ENCODE measurements around the gene TVP23A.
"Not testable (repeated sequence)": the region's sequence is repeated elsewhere in the genome, so short reads cannot be mapped to it uniquely, and the experiment has no call there.

Gene TVP23A

GRCh38 chr16:10791048-10791447 lies 27.5 kb downstream of the TVP23A start:
- DNase-seq = no peak

GRCh38 chr16:10788630-10789029 lies 30.0 kb downstream of the TVP23A start:
- DNase-seq = not testable (repeated sequence)

- no peak for DNase-seq
Observed at GRCh38 chr16:10787304-10787703, 31.3 kb downstream of the TVP23A start.

- no peak for DNase-seq
Observed at GRCh38 chr16:10782628-10783027, 36.0 kb downstream of the TVP23A start.

- DNase-seq = no peak
Observed at GRCh38 chr16:10780628-10781027, 38.0 kb downstream of the TVP23A start.

- DNase-seq = not testable (repeated sequence)
Observed at GRCh38 chr16:10779908-10780307, 38.7 kb downstream of the TVP23A start.

- DNase-seq = no peak
Observed at GRCh38 chr16:10777356-10777755, 41.2 kb downstream of the TVP23A start.

- DNase-seq = not testable (repeated sequence)
Observed at GRCh38 chr16:10776923-10777322, 41.7 kb downstream of the TVP23A start.

GRCh38 chr16:10776280-10776679 lies 42.3 kb downstream of the TVP23A start:
- no peak for DNase-seq

- DNase-seq = no peak
Observed at GRCh38 chr16:10770907-10771306, 47.7 kb downstream of the TVP23A start.

- DNase-seq = no peak
Observed at GRCh38 chr16:10769381-10769780, 49.2 kb downstream of the TVP23A start.

GRCh38 chr16:10767127-10767526 lies 51.5 kb downstream of the TVP23A start:
- no peak for DNase-seq

- no peak for DNase-seq
Observed at GRCh38 chr16:10765772-10766171, 52.8 kb downstream of the TVP23A start.

GRCh38 chr16:10763456-10763855 lies 55.1 kb downstream of the TVP23A start:
- no peak for DNase-seq

- no peak for DNase-seq
Observed at GRCh38 chr16:10762336-10763016, 56.1 kb downstream of the TVP23A start.

GRCh38 chr16:10761373-10761772 lies 57.2 kb downstream of the TVP23A start:
- DNase-seq = no peak

- no peak for DNase-seq
Observed at GRCh38 chr16:10760858-10761257, 57.7 kb downstream of the TVP23A start.

- no peak for DNase-seq
Observed at GRCh38 chr16:10756574-10756973, 62.0 kb downstream of the TVP23A start.

- no peak for DNase-seq
Observed at GRCh38 chr16:10754941-10755340, 63.7 kb downstream of the TVP23A start.

- DNase-seq = no peak
Observed at GRCh38 chr16:10753670-10754069, 64.9 kb downstream of the TVP23A start.

GRCh38 chr16:10752843-10753523 lies 65.6 kb downstream of the TVP23A start:
- DNase-seq = no peak

- no peak for DNase-seq
Observed at GRCh38 chr16:10751291-10751697, 67.3 kb downstream of the TVP23A start.

GRCh38 chr16:10750793-10751192 lies 67.8 kb downstream of the TVP23A start:
- no peak for DNase-seq

GRCh38 chr16:10745841-10746240 lies 72.8 kb downstream of the TVP23A start:
- DNase-seq = no peak

Data from DMS53 (cell line).